OCI-LY7 (cell line): ENCODE measurements around the gene CDK14. TPM values are rescaled to one million over a fixed set of nuclear protein-coding genes. Genes with fewer than 3 reads are reported as not detected.
A peak's percentile ranks its signal among the peaks of the same experiment; 100 is the strongest.

Source experiments
- BruUV-seq: library from RNA; stranded (reverse); fragments of 400-500 nt; replicated peaks from 2 replicates; lab custom pipeline; 2021; lab: Mats Ljungman, UMichigan
- CTCF ChIA-PET: fragments of 300-600 bp; sonication (Branson Sonifier 250); formaldehyde crosslinking; loops from one replicate; lab custom pipeline; 2022; ENCODE audit warnings: antibody characterized with exemption; ENCODE audit not compliant: unreplicated experiment; lab: Charles Lee
- POLR2A ChIA-PET: fragments of 300-600 bp; sonication (Branson Sonifier 250); formaldehyde crosslinking; loops from one replicate; lab custom pipeline; 2022; ENCODE audit warnings: antibody characterized with exemption; lab: Charles Lee
- DNase-seq: peaks from one replicate; pipeline ENCODE4 v3.0.0-alpha.2; 2015; ENCODE audit warnings: low spot score
- H2AFZ ChIP-seq: fragments of 200-600 bp; sonication (generic), shearing (Covaris generic); 2 replicates; pipeline ENCODE4 v1.6.1; 2014; ENCODE audit warnings: mild to moderate bottlenecking, antibody characterized with exemption, low read length, moderate library complexity
- H3K27ac ChIP-seq: fragments of 200-600 bp; sonication (generic); 2 replicates; pipeline ENCODE4 v1.5.1; 2014; ENCODE audit warnings: mixed run types, low read depth, mild to moderate bottlenecking, moderate library complexity, low read length, inconsistent platforms; ENCODE audit not compliant: poor library complexity, severe bottlenecking
- H3K36me3 ChIP-seq: fragments of 200-600 bp; sonication (generic); 2 replicates; pipeline ENCODE4 v1.6.1; 2014; ENCODE audit warnings: mild to moderate bottlenecking, antibody characterized with exemption, low read length, moderate library complexity, mixed read lengths; ENCODE audit not compliant: insufficient read depth
- H3K4me1 ChIP-seq: fragments of 200-600 bp; sonication (generic); 2 replicates; pipeline ENCODE4 v1.5.1; 2014; ENCODE audit warnings: mild to moderate bottlenecking, low read length; ENCODE audit not compliant: insufficient read depth, poor library complexity, severe bottlenecking
- H3K4me2 ChIP-seq: fragments of 200-600 bp; sonication (generic); 2 replicates; pipeline ENCODE4 v1.6.1; 2014; ENCODE audit warnings: mild to moderate bottlenecking, low read length
- H3K4me3 ChIP-seq: fragments of 200-600 bp; sonication (generic); 2 replicates; pipeline ENCODE4 v1.5.1; 2014; ENCODE audit warnings: mild to moderate bottlenecking, low read depth, low read length; ENCODE audit not compliant: poor library complexity, severe bottlenecking
- H3K79me2 ChIP-seq: fragments of 200-600 bp; sonication (generic); 2 replicates; pipeline ENCODE4 v1.6.1; 2016; ENCODE audit warnings: low read depth, mild to moderate bottlenecking, low read length, moderate library complexity, mixed read lengths; ENCODE audit not compliant: insufficient read depth
- H3K9me2 ChIP-seq: fragments of 200-600 bp; sonication (generic); 2 replicates; pipeline ENCODE4 v1.6.1; 2016; ENCODE audit warnings: mild to moderate bottlenecking, low read length, mixed read lengths; ENCODE audit not compliant: insufficient read depth
- H3K9me3 ChIP-seq: fragments of 200-600 bp; sonication (generic); 2 replicates; pipeline ENCODE4 v1.6.1; 2014; ENCODE audit warnings: mild to moderate bottlenecking, mixed run types, low read length, mixed read lengths
- H4K20me1 ChIP-seq: fragments of 200-600 bp; sonication (generic); 2 replicates; pipeline ENCODE4 v1.6.1; 2014; ENCODE audit warnings: mild to moderate bottlenecking, antibody characterized with exemption, low read length, moderate library complexity, mixed read lengths; ENCODE audit not compliant: insufficient read depth
- EZH2phosphoT487 ChIP-seq: fragments of 200-600 bp; sonication (generic); IDR thresholded peaks from 2 replicates; pipeline ENCODE4 v1.6.1; 2018; ENCODE audit warnings: low read depth, borderline replicate concordance, mild to moderate bottlenecking, mixed run types, antibody characterized with exemption, low read length, moderate library complexity, mixed read lengths
- intact Hi-C: fragments of 100-400 bp; cut with micrococcal nuclease; formaldehyde crosslinking; loops from one replicate; pipeline ENCODE4 v1.10.0; 2022; ENCODE audit not compliant: unreplicated experiment
- total RNA-seq, 2 experiments: library from RNA; depleted of rRNA in 1 of 2; stranded (reverse); fragments of >200 nt in 1 of 2; shearing (Covaris generic) in 1 of 2; gene quantifications; 2 replicates each; pipeline ENCODE4 v1.2.3, GENCODE V29; 2014 to 2022
- TF ChIP-seq, protein P1 (sequence below): fragments of 200-600 bp; sonication (generic); conservative IDR thresholded peaks from 2 replicates; pipeline ENCODE4 v1.5.1; 2014; ENCODE audit warnings: mild to moderate bottlenecking, antibody characterized with exemption, low read length, moderate library complexity, mixed read lengths

CDK14 gene
- total RNA-seq, 2 experiments from 2014 or later: 90.7 to 111 TPM

DNA sequence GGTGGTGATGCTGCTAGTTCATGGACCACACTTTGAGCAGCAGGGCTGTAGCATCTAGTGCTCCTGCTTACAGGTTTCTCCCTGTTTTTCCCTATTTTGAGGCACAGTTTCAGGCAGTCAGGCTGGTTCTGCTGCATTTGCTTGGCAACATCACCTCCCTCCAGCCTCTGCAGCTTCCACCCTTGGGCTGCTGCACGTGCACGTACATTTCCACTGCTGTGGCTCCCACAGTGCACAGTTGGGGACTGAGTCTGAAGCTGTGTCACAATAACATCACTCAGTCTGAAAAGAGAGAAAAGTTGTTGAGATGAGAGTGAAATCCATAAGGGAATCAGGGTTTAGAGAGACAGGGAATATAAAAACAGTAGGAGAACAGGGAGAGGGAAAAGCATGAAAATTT lies 437.5 kb downstream of the CDK14 start:
- TF ChIP-seq EZH2phosphoT487: no peak
- TF ChIP-seq, protein P1, sequence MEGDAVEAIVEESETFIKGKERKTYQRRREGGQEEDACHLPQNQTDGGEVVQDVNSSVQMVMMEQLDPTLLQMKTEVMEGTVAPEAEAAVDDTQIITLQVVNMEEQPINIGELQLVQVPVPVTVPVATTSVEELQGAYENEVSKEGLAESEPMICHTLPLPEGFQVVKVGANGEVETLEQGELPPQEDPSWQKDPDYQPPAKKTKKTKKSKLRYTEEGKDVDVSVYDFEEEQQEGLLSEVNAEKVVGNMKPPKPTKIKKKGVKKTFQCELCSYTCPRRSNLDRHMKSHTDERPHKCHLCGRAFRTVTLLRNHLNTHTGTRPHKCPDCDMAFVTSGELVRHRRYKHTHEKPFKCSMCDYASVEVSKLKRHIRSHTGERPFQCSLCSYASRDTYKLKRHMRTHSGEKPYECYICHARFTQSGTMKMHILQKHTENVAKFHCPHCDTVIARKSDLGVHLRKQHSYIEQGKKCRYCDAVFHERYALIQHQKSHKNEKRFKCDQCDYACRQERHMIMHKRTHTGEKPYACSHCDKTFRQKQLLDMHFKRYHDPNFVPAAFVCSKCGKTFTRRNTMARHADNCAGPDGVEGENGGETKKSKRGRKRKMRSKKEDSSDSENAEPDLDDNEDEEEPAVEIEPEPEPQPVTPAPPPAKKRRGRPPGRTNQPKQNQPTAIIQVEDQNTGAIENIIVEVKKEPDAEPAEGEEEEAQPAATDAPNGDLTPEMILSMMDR: no peak
- peaks cover 4% of the 10 kb centered on the region for H3K4me1 ChIP-seq
- BruUV-seq: no TSS peak
- H4K20me1 ChIP-seq: no peaks in the 10 kb centered on the region
- no peak overlapping the region for H3K4me2 ChIP-seq
- DNase-seq: no peak
- H3K9me3 ChIP-seq: no peaks in the 10 kb centered on the region
- H3K36me3 ChIP-seq: 0 out of 2 replicates have a peak, but pooled peaks cover 3% of the 10 kb centered on the region
- H3K4me3 ChIP-seq: no peak overlapping the region
- H3K27ac ChIP-seq: no peak overlapping the region
- no peaks in the 10 kb centered on the region for H3K9me2 ChIP-seq
- intact Hi-C loops: loop anchor here (5.0 kb wide), 3 partner anchors 281 to 576 kb away; partner anchors contain the start of gene CDK14
- H2AFZ ChIP-seq: no peak overlapping the region
- H3K79me2 ChIP-seq: no peaks in the 10 kb centered on the region; the same call in 1 of the 2 replicates
- CTCF ChIA-PET: interaction anchor here (0.7 kb wide), 1 partner anchor 324 kb away, joined by 3 read pairs; no protein-coding TSS in a partner anchor
- POLR2A ChIA-PET: interaction anchor here (0.9 to 1.0 kb wide), 3 partner anchors 101 to 332 kb away, joined by 3 to 6 read pairs (median 3); no protein-coding TSS in a partner anchor

DNA sequence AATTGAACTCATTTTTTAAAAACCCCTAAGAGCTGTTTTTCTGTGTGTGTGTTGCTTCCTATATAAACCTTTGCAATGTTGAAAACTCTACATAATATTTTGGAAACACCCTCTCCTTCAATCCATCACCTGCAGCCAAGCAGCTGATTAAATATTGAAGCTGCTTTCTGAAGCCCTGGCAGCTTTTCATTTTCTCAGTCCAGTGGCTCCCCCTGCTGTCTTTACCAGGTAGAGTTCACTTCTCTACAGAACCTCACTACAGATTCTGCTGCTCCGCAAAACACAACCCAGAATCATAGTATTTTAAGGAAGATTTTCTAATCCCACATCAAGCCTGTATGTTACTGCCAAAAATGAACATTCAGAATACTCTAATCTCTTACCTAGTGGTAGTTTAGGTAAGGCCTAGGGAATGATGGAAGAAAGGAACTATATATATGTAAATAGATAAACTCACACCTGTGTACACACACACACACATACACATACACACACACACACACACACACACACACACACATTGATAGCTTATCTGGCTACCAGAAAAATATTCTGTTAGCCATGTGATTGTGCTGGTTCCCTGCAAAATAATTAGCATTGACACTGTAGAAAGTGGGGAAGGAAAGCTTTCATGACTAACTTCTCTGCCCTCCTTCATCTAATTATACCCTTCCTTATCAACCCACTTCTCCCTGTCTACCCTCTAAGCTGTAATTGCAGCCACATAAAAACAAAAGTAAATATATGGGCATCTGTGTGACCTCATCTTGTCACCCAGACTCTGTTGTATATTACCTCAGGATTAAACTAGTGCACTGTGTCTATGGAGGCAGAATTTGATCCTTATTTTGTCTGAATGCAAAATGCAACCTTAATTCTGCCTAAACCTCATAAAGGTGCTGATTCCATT lies 438.6 kb downstream of the CDK14 start:
- Histone ChIP-seq H2AFZ (no peak overlapping the region), H4K20me1 (no peaks in the 10 kb centered on the region), H3K4me1 (peaks cover 2% of the 10 kb centered on the region), H3K27ac (no peak overlapping the region), H3K9me2 (no peaks in the 10 kb centered on the region), H3K9me3 (no peaks in the 10 kb centered on the region), H3K4me3 (no peak overlapping the region), H3K4me2 (no peak overlapping the region), H3K79me2 (no peaks in the 10 kb centered on the region; the same call in 1 of the 2 replicates), H3K36me3 (0 out of 2 replicates have a peak, but pooled peaks cover 3% of the 10 kb centered on the region)
- DNase-seq: peak; percentile 61
- TF ChIP-seq EZH2phosphoT487: no peak
- TF ChIP-seq, protein P1: peak; percentile 86
- CTCF ChIA-PET: interaction anchor here (0.8 to 0.9 kb wide), 2 partner anchors 326 to 344 kb away, joined by 3 to 6 read pairs; no protein-coding TSS in a partner anchor
- BruUV-seq: no TSS peak
- POLR2A ChIA-PET: interaction anchor here (0.6 to 1.7 kb wide), 4 partner anchors 326 to 344 kb away, joined by 3 to 9 read pairs (median 6); no protein-coding TSS in a partner anchor
- intact Hi-C loops: loop anchor here (1.0 to 5.0 kb wide), 5 partner anchors 282 to 577 kb away; partner anchors contain the start of gene CDK14
